ENCODE data around the gene CLCA4.
A peak's percentile ranks its signal among the peaks of the same experiment; 100 is the strongest.

Gene CLCA4, protein sequence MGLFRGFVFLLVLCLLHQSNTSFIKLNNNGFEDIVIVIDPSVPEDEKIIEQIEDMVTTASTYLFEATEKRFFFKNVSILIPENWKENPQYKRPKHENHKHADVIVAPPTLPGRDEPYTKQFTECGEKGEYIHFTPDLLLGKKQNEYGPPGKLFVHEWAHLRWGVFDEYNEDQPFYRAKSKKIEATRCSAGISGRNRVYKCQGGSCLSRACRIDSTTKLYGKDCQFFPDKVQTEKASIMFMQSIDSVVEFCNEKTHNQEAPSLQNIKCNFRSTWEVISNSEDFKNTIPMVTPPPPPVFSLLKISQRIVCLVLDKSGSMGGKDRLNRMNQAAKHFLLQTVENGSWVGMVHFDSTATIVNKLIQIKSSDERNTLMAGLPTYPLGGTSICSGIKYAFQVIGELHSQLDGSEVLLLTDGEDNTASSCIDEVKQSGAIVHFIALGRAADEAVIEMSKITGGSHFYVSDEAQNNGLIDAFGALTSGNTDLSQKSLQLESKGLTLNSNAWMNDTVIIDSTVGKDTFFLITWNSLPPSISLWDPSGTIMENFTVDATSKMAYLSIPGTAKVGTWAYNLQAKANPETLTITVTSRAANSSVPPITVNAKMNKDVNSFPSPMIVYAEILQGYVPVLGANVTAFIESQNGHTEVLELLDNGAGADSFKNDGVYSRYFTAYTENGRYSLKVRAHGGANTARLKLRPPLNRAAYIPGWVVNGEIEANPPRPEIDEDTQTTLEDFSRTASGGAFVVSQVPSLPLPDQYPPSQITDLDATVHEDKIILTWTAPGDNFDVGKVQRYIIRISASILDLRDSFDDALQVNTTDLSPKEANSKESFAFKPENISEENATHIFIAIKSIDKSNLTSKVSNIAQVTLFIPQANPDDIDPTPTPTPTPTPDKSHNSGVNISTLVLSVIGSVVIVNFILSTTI

DNA sequence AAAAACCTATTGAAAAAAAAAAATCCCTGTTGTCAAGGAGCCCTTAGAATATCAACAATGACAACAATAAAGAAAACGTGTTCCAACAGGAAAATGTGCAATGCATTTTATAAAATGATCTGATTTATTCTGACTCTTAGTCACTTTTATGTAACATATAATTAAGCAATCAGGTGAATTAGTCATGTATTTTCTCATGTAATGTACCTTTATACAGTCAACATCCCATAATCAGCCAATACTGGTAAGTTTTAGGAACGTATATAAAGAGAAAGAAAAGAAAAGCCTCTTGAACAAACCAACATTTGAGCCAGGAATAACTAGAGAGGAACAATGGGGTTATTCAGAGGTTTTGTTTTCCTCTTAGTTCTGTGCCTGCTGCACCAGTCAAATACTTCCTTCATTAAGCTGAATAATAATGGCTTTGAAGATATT, at the start of gene CLCA4:
CLCA4 (plus strand) TSS at position 292 of the 435 bp plus-strand sequence; CDS start at position 334, 42 bp downstream.
- DNase-seq: no peak

DNA sequence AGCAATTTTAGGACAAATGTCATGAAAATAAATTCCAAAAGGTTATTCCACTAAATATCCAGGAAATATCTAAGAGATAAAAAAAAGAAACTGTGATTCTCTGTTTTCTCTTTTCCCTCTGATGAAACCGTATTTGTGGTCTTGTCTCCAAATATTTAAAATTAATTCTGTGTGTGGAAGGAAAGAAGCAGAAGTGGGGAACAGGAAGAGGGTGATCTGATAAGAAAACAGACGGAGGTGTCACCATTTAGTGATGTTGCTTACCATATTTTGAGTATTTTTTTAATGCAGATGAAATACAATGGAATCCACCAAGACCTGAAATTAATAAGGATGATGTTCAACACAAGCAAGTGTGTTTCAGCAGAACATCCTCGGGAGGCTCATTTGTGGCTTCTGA, 48.6 kb upstream of the CLCA4 start:
- no peak for DNase-seq

DNA sequence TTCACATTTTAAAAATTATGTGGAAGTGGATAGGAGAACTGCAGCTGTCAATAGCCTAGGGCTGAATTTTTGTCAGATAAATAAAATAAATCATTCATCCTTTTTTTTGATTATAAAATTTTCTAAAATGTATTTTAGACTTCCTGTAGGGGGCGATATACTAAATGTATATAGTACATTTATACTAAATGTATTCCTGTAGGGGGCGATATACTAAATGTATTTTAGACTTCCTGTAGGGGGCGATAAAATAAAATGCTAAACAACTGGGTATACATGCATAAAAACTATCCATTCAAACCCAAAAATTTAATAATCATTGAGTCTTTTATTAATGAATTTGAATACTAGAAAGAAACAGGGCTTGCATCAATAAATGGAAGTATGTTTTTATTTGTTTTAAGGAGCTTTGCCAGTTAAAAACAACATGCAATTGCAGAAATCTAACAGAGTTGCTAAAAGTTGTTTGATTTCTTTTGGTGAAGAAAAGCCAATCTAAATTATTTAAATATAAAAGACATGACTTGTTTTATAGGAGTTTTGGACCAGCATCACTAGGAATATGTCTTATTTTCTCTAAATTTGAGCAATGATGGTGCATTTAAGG, 46.8 kb upstream of the CLCA4 start:
- DNase-seq: no peak

DNA sequence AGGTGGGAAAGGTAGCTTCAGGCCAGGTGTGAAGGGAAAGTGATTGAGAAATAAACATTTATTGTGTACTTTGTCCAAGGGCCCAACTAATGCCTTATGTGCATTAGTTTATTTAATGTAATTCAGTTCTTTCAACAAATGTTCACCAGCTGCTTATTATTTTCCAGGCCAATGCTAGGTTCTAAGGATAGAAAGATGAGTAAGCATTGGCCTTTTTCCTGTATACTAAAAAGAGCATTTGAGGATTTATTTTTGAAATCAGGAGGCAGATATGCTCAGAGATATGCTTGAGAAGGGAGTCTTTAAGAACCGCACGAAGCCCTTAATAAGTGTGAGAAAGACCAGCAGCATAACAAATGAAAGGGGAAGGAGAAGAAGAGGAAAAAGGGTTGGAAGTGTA, 46.2 kb upstream of the CLCA4 start:
- DNase-seq: no peak

DNA sequence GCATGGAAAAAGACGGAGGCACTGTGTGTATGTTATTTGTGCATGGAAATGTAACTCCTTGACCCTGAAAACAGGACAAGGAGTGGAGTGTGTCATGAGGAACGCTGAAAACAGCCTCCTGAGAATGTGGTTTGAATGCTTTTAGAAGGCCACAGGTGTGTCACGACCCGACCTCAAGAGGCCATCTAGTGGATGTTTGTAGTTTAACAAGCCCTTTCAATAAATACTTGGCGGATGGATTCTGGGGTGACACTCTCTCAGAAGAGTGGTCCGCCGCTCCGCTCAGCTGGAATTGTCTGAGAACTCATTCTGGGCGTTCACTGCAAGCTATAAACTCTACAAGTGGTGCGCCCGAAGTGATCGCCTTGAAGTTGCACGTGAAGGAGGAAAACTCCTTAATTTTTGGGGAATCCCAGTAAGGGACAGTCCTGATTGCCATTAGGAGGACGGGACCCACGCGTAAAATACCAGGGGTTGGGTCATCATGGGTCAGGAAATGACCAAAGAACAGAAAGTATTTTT, 44.7 kb upstream of the CLCA4 start:
- peak; percentile 7 for DNase-seq

DNA sequence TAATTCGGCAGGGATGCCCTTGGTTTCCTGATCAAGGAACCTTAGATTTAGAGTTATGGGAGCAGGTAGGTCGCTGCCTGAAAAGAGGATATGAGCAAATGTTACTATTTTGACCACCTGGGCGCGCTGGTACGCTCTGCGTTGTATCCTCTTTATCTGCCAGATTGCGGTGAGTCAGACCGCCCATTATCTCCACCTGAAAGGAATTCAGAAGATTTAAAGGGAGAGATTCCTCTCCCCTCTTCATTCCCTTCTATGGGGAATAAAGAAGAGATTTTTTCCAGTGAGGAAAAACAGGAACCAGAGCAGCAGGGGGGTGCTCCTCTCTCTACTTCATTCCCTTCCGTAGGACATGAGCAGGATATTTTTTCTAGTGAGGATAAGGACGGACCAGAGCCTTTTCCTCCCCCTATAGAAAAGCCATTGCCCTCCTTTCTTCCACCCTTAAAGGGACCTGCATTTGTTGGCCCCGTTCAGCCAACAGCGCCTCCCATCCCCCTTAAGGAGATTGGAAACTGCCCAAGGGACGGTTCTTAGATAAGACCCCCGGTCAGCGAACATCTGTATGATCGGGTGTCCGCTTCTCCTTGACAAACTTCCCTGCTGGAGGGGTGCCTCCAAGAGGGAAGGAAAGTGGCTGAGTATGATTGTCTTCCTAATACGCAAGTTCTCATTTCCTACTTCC, 44.0 kb upstream of the CLCA4 start:
- no peak for DNase-seq

DNA sequence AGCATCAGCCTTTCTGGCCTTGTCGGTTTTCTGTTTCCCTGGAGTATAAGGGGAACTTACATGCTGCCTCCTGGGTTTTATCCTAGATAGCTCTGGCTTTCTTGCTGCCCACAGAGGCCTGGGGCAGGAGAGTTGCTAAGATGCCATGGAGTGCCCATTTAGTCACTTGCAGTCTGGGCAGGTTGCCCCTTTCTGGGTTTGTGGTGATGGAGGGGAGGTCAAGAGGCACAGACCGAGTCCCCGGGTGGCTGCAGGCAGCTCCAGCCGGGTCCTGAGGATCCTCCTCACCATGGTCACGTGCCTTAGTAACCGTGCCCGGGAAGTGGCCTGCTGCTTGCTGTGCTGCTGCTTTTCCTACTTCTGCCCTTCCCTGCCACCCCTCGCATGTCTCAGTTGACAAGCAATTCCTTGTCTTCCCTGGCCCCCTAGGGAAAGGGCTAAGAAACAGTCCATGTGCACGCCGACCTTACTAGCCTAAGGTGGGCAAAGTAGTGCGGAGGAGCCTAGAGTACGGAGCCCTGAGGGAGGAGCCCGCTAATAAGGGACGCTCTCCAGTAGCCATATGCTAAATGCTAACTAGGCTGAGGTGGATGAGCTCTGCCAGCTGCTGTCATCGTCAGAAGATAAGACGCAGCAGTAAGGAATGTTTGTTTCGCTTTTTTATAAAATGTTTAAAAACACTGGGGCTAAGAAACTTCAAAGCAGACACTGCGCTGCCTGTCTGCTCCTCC, 43.3 kb upstream of the CLCA4 start:
- no peak for DNase-seq

DNA sequence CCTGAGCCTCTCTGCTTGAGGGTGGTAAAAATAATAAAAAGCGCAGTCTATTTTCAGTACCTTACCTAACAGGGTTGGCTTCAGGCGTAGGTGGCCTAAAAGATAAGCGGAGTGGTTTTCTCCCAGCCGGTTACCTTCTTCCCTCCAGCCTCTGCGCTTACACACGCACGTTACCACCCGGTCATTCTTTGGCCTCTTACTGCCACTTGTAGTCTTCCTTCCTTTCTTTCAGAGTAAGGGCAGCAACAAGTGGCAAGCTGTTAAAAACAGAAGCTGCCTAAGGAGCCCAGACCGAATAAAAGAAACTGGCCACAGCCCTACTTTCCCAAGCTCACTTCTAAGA, 42.8 kb upstream of the CLCA4 start:
- DNase-seq: no peak

DNA sequence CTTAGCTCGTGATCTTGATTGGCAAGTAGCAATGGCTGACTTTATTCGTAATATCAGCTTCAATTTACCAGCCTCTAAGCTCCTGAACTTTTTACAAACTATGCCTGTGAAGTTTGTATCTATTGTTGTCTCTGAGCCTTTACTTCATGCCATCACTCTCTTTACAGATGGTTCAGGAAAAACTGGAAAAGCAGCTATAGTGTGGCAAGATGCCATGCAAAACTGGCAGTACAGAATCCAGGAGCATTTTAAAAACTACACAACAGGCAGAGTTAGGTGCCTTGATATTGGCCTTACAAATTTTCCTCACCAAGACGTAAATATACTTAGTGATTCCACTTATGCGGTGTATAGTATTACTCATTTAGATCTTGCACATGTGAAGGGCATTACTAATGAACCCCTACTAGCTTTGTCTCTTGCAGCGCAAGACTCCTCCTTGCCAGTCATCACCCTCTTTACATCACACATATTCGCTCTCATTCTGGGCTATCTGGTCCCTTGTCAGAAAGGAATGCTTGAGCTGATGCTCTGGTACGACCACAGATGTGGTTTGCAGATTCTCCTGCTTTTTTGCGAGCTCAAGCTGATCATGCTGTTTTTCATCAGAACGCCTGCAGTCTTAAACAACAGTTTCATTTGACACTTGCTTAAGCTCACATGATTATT, 41.8 kb upstream of the CLCA4 start:
- no peak for DNase-seq

DNA sequence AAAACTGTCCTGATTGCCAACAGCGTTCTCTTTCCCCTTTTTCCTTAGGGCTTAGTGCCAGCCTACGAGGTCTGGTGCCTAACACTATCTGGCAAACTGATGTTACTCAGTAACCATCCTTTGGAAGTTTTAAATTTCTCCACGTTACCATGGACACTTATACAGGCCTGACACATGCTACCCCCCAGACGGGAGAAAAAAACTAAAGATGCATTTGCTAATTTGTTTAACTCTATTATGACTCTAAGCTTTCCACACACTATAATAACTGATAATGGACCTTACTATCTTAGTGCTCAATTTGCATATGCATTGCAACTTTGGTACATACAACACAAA, 41.3 kb upstream of the CLCA4 start:
- no peak for DNase-seq

DNA sequence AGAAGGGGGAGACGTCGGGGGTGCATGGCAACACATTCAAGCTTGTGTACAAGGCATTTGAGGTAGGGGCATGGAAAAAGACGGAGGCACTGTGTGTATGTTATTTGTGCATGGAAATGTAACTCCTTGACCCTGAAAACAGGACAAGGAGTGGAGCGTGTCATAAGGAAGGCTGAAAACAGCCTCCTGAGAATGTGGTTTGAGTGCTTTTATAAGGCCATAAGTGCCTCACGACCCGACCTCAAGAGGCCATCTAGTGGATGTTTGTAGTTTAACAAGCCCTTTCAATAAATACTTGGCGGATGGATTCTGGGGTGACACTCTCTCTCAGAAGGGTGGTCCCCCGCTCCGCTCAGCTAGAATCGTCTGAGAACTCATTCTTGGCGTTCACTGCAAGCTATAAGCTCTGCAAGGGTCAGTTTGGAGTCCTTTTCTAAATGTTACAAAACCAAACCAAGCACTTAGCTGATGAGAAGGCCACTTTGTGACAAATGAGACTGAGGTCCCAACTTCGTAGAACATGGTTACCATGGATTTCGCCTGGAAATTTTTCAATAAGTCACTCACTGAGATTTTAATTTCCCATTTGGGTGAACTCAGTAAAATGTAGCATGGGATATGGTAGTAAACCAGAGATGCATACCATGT, 38.8 kb upstream of the CLCA4 start:
- DNase-seq: no peak

DNA sequence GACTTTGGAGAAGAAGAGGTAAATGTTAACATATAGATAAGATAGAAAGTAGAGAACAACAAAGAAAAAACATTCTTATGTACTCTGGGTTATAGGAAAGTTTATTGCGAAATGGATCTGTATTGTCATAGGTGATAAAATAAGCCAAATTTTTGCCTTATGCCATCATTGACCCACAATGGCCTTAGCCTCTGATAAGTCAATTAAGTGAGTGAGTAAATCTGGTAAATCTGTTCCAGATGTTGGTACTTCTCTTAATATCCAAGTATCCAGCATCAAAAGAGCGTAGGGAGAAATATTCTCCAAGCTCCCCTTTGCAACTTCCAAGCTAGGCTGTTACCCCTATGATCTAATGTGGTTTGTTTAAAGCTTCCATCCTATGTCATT, 38.3 kb upstream of the CLCA4 start:
- DNase-seq: no peak

DNA sequence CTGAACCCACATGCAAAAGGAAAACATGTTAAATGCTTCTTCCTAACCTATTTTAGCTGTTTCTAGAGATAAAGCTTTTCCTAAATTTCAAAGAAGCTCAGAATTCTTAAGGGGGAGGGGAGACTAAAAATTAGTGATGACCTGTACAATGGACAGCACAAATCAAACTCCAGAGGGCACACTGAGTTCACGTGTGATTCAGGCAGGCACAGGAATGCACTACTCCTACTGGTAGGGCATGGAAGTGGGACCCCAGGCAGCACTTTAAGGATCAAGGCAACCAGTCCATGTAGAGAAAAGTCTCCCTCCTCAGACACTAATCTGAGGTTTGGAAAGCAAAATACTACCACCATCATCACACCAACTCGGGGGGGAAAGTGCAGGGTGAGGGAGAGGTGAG, 31.3 kb upstream of the CLCA4 start:
- DNase-seq: no peak

DNA sequence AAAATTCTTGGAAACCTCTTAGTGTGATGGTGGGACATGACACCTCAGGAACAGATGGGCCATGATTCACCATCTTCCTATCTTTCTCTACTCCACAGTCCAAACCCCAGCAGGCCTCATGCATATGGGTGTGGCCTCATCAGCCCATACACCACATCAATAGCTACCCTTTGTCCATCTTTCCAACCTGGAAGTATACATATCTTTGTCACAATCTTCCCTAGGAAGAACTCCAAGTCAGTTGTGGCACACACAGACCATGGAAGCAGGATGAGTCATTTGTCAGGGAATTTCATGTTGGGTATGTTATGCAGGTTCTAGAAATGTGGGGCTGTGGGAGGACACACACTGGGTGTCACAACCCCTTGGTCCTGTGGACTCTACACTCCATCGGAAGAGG, 30.5 kb upstream of the CLCA4 start:
- DNase-seq: no peak

DNA sequence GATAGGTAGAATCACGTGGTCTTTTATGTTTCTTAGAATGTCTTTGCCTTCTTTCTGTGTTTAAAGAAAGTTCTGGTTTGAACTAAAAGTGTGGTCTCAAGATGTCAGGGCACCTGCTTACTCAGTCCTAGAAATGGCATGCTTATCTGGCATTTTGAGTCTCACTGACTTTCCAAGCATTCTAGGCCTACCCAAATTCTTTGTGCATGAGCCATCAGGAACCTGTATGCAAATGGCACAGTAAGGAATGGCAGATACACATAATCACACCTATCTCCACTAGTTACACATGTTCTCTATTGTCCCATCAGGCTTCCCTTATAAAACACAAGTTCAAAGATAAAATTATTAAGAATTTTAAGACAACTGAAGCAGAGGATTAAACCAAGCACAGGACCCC, 29.5 kb upstream of the CLCA4 start:
- DNase-seq: no peak

DNA sequence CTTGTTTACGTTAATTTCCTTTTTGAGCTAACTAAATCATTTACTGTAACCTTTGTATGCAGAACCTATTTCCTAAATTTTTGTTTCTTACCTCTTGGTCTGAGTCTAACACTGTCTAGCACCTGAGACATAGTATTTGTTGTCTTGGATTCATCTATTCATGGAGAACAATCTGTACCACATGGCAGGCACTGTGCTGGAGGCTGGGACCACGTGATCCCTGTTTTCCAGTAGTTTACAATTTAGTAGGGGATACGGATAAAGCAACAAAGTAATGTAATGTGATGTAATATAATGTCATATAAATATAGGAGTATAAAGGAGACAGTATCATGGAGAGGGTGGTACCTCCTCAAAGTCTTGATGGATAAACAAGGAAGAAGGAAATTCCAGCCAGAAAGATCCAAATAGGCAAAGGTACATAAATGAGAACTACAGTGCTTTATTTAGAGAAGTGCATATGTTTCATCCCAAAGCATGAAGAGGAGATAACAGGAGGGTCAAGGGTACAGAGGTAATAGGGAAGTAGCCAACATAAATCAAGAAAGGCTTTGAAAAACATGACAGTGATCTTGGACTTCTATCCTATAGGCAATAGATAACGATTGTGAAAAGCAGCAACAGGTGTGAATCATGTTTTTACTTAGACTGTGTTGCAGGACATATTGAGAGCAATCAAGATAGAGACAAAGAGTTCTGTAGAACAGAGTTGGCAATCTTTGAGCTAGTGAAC, 25.9 kb upstream of the CLCA4 start:
- DNase-seq: no peak

DNA sequence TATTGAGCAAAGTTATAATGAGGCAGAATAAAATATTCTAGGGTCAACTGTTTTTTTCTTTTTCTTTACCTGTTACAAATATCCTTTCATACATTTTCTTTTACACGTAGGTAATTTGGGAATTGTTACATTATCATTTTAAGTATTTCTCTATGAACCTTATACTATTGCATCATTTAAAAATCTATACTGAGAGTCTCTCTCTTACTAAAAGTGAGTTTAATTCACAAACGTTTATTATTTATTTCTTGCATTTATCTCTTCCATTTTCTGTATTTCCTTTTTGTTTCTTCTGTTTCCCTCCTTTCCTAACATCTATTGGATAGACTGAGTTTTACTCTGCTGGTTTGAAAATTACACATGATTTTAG, 25.4 kb upstream of the CLCA4 start:
- no peak for DNase-seq

DNA sequence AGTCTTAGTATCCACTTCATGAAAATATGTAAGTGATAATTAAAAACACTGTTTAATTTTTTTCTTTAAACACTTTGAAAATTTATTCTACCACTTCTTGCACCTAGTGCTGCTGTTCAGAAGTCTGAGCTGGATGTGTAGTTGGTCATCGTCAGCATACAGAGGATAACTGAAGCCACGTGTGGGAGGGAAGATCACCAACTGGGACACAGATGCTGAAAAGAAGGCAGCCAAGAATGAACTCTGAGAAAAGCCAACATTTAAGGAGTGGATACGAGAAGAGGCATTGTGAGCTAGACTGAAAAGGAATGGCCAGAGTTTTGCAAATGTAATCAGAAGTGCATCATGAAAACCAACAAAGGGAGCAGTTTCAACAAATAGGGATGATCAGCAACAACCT, 24.6 kb upstream of the CLCA4 start:
- DNase-seq: no peak

DNA sequence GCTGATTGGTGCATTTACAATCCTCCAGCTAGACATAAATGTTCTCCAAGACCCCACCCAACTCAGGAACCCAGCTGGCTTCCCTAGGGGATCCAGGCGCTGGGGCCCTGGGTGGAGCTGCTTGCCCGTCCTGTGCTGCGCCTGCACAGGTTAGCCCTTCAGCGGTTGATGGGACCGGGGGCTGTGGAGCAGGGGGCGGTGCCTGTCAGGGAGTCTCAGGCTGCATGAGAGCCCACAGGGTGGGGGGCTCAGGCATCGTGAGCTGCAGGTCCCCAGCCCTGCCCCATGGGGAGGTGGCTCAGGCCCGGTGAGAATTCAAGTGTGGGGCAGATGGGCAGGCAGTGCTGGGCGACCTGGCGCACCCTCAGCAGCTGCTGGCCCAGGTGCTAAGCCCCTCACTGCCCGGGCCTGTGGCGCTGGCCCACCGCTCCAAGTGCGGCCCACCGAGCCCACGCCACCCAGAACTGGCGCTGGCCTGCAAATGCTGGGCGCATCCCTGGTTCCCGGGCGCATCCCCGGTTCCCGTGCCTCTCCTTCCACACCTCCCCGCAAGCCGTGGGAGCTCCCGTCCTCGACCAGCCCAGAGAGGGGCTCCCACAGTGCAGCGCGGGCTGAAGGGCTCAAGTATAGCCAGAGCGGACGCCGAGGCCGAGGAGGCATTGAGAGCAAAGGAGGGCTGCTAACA, 23.1 kb upstream of the CLCA4 start:
- DNase-seq: no peak

DNA sequence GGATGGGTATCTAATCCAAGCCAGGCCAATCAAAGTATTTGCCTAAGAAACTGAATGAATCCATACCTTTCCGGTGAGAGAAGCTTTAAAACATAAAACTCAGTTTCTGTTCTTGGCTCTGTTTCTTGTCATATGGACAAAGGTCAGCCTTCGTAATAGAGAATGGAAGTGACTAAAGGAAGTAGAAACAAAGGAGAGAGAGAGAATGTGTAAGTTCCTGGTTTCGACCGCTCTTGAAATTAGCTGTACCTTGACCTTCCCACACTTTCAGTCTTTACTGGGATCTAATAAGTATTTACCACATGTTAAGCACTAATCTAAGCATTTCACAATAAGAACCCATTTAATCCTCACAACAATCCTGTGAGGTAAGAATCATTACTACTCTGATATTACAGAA, 19.6 kb upstream of the CLCA4 start:
- DNase-seq: no peak

Data from stimulated activated CD4-positive, alpha-beta T cell treated with anti-CD3 and anti-CD28 coated beads, Interleukin-12 subunit alpha, Interleukin-12 subunit beta, amount 100 ng/mL, for 4 hours (primary cell).